MCF 10A (cell line): ENCODE data around the gene CD109. TPM values are rescaled to one million over a fixed set of nuclear protein-coding genes. Genes with fewer than 3 reads are reported as not detected.

Experiments
- BruUV-seq: library from RNA; stranded (reverse); fragments of 400-500 nt; replicated peaks from 2 replicates; lab custom pipeline; 2021; lab: Mats Ljungman, UMichigan
- CTCF ChIA-PET: fragments of 300-600 bp; sonication (Branson Sonifier 250); formaldehyde crosslinking; extraction: SDS; loops from one replicate; lab custom pipeline; 2021; ENCODE audit warnings: antibody characterized with exemption, inconsistent platforms; lab: Yijun Ruan, JAX
- POLR2A ChIA-PET: fragments of 300-600, 350-650 bp; sonication (Branson Sonifier 250); formaldehyde crosslinking; extraction: SDS; loops from one replicate; lab custom pipeline; 2020; ENCODE audit warnings: antibody characterized with exemption, inconsistent platforms; lab: Yijun Ruan, JAX
- DNase-seq: peaks from one replicate; pipeline ENCODE4 v3.0.0-alpha.2; 2018; ENCODE audit not compliant: unreplicated experiment
- H3K27ac Mint-ChIP-seq: one replicate; pipeline ENCODE4 v1.8.0; 2022; ENCODE audit warnings: mild to moderate bottlenecking, low read depth, mixed read lengths; ENCODE audit not compliant: unreplicated experiment
- H3K27me3 Mint-ChIP-seq: one replicate; pipeline ENCODE4 v1.8.0; 2022; ENCODE audit warnings: mixed read lengths; ENCODE audit not compliant: insufficient read depth, unreplicated experiment
- H3K36me3 Mint-ChIP-seq: one replicate; pipeline ENCODE4 v1.8.0; 2022; ENCODE audit warnings: mild to moderate bottlenecking, moderate library complexity, mixed read lengths; ENCODE audit not compliant: insufficient read depth, unreplicated experiment
- H3K4me1 Mint-ChIP-seq: one replicate; pipeline ENCODE4 v1.8.0; 2022; ENCODE audit warnings: mixed read lengths; ENCODE audit not compliant: insufficient read depth, unreplicated experiment
- H3K4me3 Mint-ChIP-seq: one replicate; pipeline ENCODE4 v1.8.0; 2022; ENCODE audit warnings: mild to moderate bottlenecking, moderate library complexity, mixed read lengths; ENCODE audit not compliant: unreplicated experiment
- H3K9me3 Mint-ChIP-seq: one replicate; pipeline ENCODE4 v1.8.0; 2022; ENCODE audit warnings: mixed read lengths; ENCODE audit not compliant: unreplicated experiment
- CTCF ChIP-seq: fragments of 200-600 bp; IDR thresholded peaks from one replicate; pipeline ENCODE4 v1.8.0; 2022; ENCODE audit warnings: antibody characterized with exemption, mild to moderate bottlenecking; ENCODE audit not compliant: unreplicated experiment
- intact Hi-C: fragments of 100-400 bp; cut with micrococcal nuclease; formaldehyde crosslinking; loops from 2 replicates; pipeline ENCODE4 v1.14.1; 2022
- total RNA-seq: library from RNA; stranded (reverse); gene quantifications from 2 replicates; pipeline ENCODE4 v1.2.3, GENCODE V29; 2022

The CD109 gene
- total RNA-seq, 1 experiment from 2014 or later = 94.5 TPM

GRCh38 chr6:73791336-73791735, 95.3 kb downstream of the CD109 start:
- Mint-ChIP-seq H3K4me1 (no peaks in the 10 kb centered on the region), H3K9me3 (no peaks in the 10 kb centered on the region), H3K36me3 (peaks cover 83% of the 10 kb centered on the region), H3K4me3 (no peak overlapping the region), H3K27me3 (no peaks in the 10 kb centered on the region), H3K27ac (no peak overlapping the region)
- TF ChIP-seq CTCF = no peak
- DNase-seq = no peak
- CTCF ChIA-PET = interaction anchor here (0.7 to 1.1 kb wide), 6 partner anchors 9 to 178 kb away, joined by 3 to 6 read pairs (median 3); no protein-coding TSS in a partner anchor
- intact Hi-C loops = no loop called here
- no TSS peak for BruUV-seq
- POLR2A ChIA-PET = interaction anchor here (0.6 to 0.8 kb wide), 3 partner anchors 28 to 223 kb away, joined by 3 read pairs; no protein-coding TSS in a partner anchor

- intact Hi-C loops = no loop called here
- no peak overlapping the region for H3K27ac Mint-ChIP-seq
- CTCF ChIA-PET = interaction anchor here (0.5 kb wide), 1 partner anchor 178 kb away, joined by 3 read pairs; no protein-coding TSS in a partner anchor
- H3K27me3 Mint-ChIP-seq = no peaks in the 10 kb centered on the region
- no peak for TF ChIP-seq CTCF
- no TSS peak for BruUV-seq
- no peak overlapping the region for H3K4me3 Mint-ChIP-seq
- POLR2A ChIA-PET = interaction anchor here (0.7 kb wide), 2 partner anchors 784 to 1474 kb away, joined by 3 read pairs; no protein-coding TSS in a partner anchor
- H3K9me3 Mint-ChIP-seq = no peaks in the 10 kb centered on the region
- no peaks in the 10 kb centered on the region for H3K4me1 Mint-ChIP-seq
- no peak for DNase-seq
- peaks cover 79% of the 10 kb centered on the region for H3K36me3 Mint-ChIP-seq
Observed at GRCh38 chr6:73792738-73793137, 96.7 kb downstream of the CD109 start.

GRCh38 chr6:73796881-73797280, 100.9 kb downstream of the CD109 start:
- no peak for TF ChIP-seq CTCF
- H3K9me3 Mint-ChIP-seq = no peaks in the 10 kb centered on the region
- ChIA-PET POLR2A (interaction anchor here (0.9 kb wide), 2 partner anchors 26 to 1447 kb away, joined by 3 read pairs; no protein-coding TSS in a partner anchor), CTCF (interaction anchor here (0.8 to 2.1 kb wide), 3 partner anchors 64 to 1414 kb away, joined by 3 to 6 read pairs (median 6); no protein-coding TSS in a partner anchor)
- intact Hi-C loops = no loop called here
- no peak overlapping the region for H3K4me3 Mint-ChIP-seq
- peaks cover 11% of the 10 kb centered on the region for H3K4me1 Mint-ChIP-seq
- H3K36me3 Mint-ChIP-seq = peaks cover 68% of the 10 kb centered on the region
- no peaks in the 10 kb centered on the region for H3K27me3 Mint-ChIP-seq
- H3K27ac Mint-ChIP-seq = no peak overlapping the region
- DNase-seq = no peak
- no TSS peak for BruUV-seq

- CTCF ChIA-PET = interaction anchor here (0.6 to 2.1 kb wide), 6 partner anchors 9 to 1413 kb away, joined by 3 to 6 read pairs (median 4); no protein-coding TSS in a partner anchor
- H3K27ac Mint-ChIP-seq = no peak overlapping the region
- POLR2A ChIA-PET = interaction anchor here (0.9 to 1.1 kb wide), 2 partner anchors 9 to 27 kb away, joined by 3 read pairs; no protein-coding TSS in a partner anchor
Observed at GRCh38 chr6:73797861-73798260, 101.9 kb downstream of the CD109 start.

More at GRCh38 chr6:73797861-73798260, 101.9 kb downstream of the CD109 start:
- Mint-ChIP-seq H3K4me1 (peaks cover 12% of the 10 kb centered on the region), H3K27me3 (no peaks in the 10 kb centered on the region), H3K4me3 (no peak overlapping the region), H3K36me3 (peaks cover 66% of the 10 kb centered on the region), H3K9me3 (no peaks in the 10 kb centered on the region)
- intact Hi-C loops = no loop called here
- TF ChIP-seq CTCF = no peak
- no TSS peak for BruUV-seq
- DNase-seq = no peak
